Karpas-422 (cell line): Measurements from ENCODE around the gene MEN1. TPM values are rescaled to one million over a fixed set of nuclear protein-coding genes. Genes with fewer than 3 reads are reported as not detected.
"Not testable (repeated sequence)": the region's sequence is repeated elsewhere in the genome, so short reads cannot be mapped to it uniquely, and the experiment has no call there.

Source experiments
- DNase-seq: peaks from one replicate; pipeline ENCODE4 v3.0.0-alpha.2; 2015
- H2AFZ ChIP-seq: fragments of 200-600 bp; sonication (generic); 2 replicates; pipeline ENCODE4 v1.6.1; 2014; ENCODE audit warnings: antibody characterized with exemption, low read length, mixed read lengths
- H3K27ac ChIP-seq: fragments of 200-600 bp; sonication (generic); 2 replicates; pipeline ENCODE4 v1.5.1; 2014; ENCODE audit warnings: mild to moderate bottlenecking, low read length, moderate library complexity
- H3K27me3 ChIP-seq: fragments of 200-600 bp; sonication (generic); 2 replicates; pipeline ENCODE4 v1.6.1; 2014; ENCODE audit warnings: low read length, mixed read lengths
- H3K36me3 ChIP-seq: fragments of 200-600 bp; sonication (generic); 2 replicates; pipeline ENCODE4 v1.6.1; 2014; ENCODE audit warnings: low read length, mixed read lengths; ENCODE audit not compliant: insufficient read depth
- H3K4me1 ChIP-seq: fragments of 200-600 bp; sonication (generic); 2 replicates; pipeline ENCODE4 v1.6.1; 2014; ENCODE audit warnings: mild to moderate bottlenecking, low read length, mixed read lengths
- H3K4me2 ChIP-seq: fragments of 200-600 bp; sonication (generic); 2 replicates; pipeline ENCODE4 v1.6.1; 2014; ENCODE audit warnings: low read length, low read depth, mild to moderate bottlenecking; ENCODE audit not compliant: poor library complexity, severe bottlenecking
- H3K4me3 ChIP-seq: fragments of 200-600 bp; sonication (generic); 2 replicates; pipeline ENCODE4 v1.5.1; 2014; ENCODE audit warnings: mild to moderate bottlenecking, antibody characterized with exemption, low read length, mixed read lengths
- H3K79me2 ChIP-seq: fragments of 200-600 bp; sonication (generic); 2 replicates; pipeline ENCODE4 v1.6.1; 2014; ENCODE audit warnings: mild to moderate bottlenecking, low read length, mixed read lengths
- H3K9ac ChIP-seq: fragments of 200-600 bp; sonication (generic); 2 replicates; pipeline ENCODE4 v1.6.0; 2014; ENCODE audit warnings: low read length
- H3K9me2 ChIP-seq: fragments of 200-600 bp; sonication (generic), shearing (Covaris generic); replicated peaks from 2 replicates; pipeline ENCODE4 v1.6.0; 2014; ENCODE audit warnings: mild to moderate bottlenecking, low read length, moderate library complexity; ENCODE audit not compliant: insufficient read depth
- H3K9me3 ChIP-seq: fragments of 300-700, 200-600 bp; sonication (generic); 2 replicates; pipeline ENCODE4 v1.6.1; 2014; ENCODE audit warnings: low read length, mixed read lengths
- H4K20me1 ChIP-seq: fragments of 200-600 bp; sonication (generic); 2 replicates; pipeline ENCODE4 v1.6.1; 2014; ENCODE audit warnings: mild to moderate bottlenecking, antibody characterized with exemption, low read length, low read depth; ENCODE audit not compliant: insufficient read depth
- total RNA-seq: library from RNA; depleted of rRNA; stranded (reverse); fragments of >200 nt; shearing (Covaris generic); gene quantifications from 2 replicates; pipeline ENCODE4 v1.2.3, GENCODE V29; 2014; ENCODE audit warnings: low replicate concordance

MEN1 gene
- total RNA-seq, 1 experiment from 2014 or later, result 28.3 TPM

GRCh38 chr11:64831411-64831891 lies 21.1 kb upstream of the MEN1 start:
- no peak overlapping the region for H2AFZ ChIP-seq
- no peak overlapping the region for H3K4me2 ChIP-seq
- no peaks in the 10 kb centered on the region for H3K9me3 ChIP-seq
- H3K79me2 ChIP-seq, result no peaks in the 10 kb centered on the region
- no peaks in the 10 kb centered on the region for H3K9me2 ChIP-seq
- no peak overlapping the region for H3K27ac ChIP-seq
- no peaks in the 10 kb centered on the region for H4K20me1 ChIP-seq
- H3K4me3 ChIP-seq, result no peak overlapping the region
- H3K4me1 ChIP-seq, result no peaks in the 10 kb centered on the region
- no peaks in the 10 kb centered on the region for H3K27me3 ChIP-seq
- DNase-seq, result no peak
- no peak overlapping the region for H3K9ac ChIP-seq
- no peaks in the 10 kb centered on the region for H3K36me3 ChIP-seq

- DNase-seq, result no peak
Observed at GRCh38 chr11:64829536-64830251, 19.3 kb upstream of the MEN1 start.

GRCh38 chr11:64827451-64827839 lies 17.1 kb upstream of the MEN1 start:
- Histone ChIP-seq H3K9ac (no peak overlapping the region), H2AFZ (no peak overlapping the region), H3K36me3 (no peaks in the 10 kb centered on the region)

More at GRCh38 chr11:64829536-64830251, 19.3 kb upstream of the MEN1 start:
- Histone ChIP-seq H3K4me1 (no peaks in the 10 kb centered on the region), H3K27me3 (no peaks in the 10 kb centered on the region), H3K4me3 (no peak overlapping the region), H3K79me2 (no peaks in the 10 kb centered on the region), H2AFZ (no peak overlapping the region), H3K9me3 (no peaks in the 10 kb centered on the region), H3K27ac (no peak overlapping the region), H3K9ac (no peak overlapping the region), H3K36me3 (no peaks in the 10 kb centered on the region), H3K9me2 (no peaks in the 10 kb centered on the region), H3K4me2 (no peak overlapping the region), H4K20me1 (no peaks in the 10 kb centered on the region)

GRCh38 chr11:64826578-64827450 lies 16.5 kb upstream of the MEN1 start:
- Histone ChIP-seq H3K9ac (no peak overlapping the region), H3K79me2 (no peaks in the 10 kb centered on the region), H3K9me2 (no peaks in the 10 kb centered on the region)

More at GRCh38 chr11:64827451-64827839, 17.1 kb upstream of the MEN1 start:
- Histone ChIP-seq H3K4me3 (no peak overlapping the region), H3K9me3 (no peaks in the 10 kb centered on the region), H4K20me1 (no peaks in the 10 kb centered on the region), H3K4me1 (no peaks in the 10 kb centered on the region), H3K9me2 (no peaks in the 10 kb centered on the region), H3K27ac (no peak overlapping the region), H3K27me3 (no peaks in the 10 kb centered on the region), H3K79me2 (no peaks in the 10 kb centered on the region), H3K4me2 (no peak overlapping the region)
- no peak for DNase-seq

GRCh38 chr11:64826062-64826461 lies 15.7 kb upstream of the MEN1 start:
- Histone ChIP-seq H4K20me1 (no peaks in the 10 kb centered on the region), H3K9ac (no peak overlapping the region), H2AFZ (no peak overlapping the region), H3K79me2 (no peaks in the 10 kb centered on the region), H3K27ac (no peak overlapping the region), H3K9me3 (no peaks in the 10 kb centered on the region), H3K4me3 (no peak overlapping the region), H3K9me2 (no peaks in the 10 kb centered on the region), H3K4me2 (no peak overlapping the region), H3K4me1 (no peaks in the 10 kb centered on the region), H3K36me3 (no peaks in the 10 kb centered on the region), H3K27me3 (no peaks in the 10 kb centered on the region)
- DNase-seq, result no peak

More at GRCh38 chr11:64826578-64827450, 16.5 kb upstream of the MEN1 start:
- no peaks in the 10 kb centered on the region for H3K27me3 ChIP-seq
- H3K36me3 ChIP-seq, result no peaks in the 10 kb centered on the region
- no peak overlapping the region for H3K4me3 ChIP-seq
- no peak overlapping the region for H2AFZ ChIP-seq
- no peak overlapping the region for H3K27ac ChIP-seq
- no peaks in the 10 kb centered on the region for H3K9me3 ChIP-seq
- H4K20me1 ChIP-seq, result no peaks in the 10 kb centered on the region
- no peaks in the 10 kb centered on the region for H3K4me1 ChIP-seq
- peak; percentile 70 for DNase-seq
- H3K4me2 ChIP-seq, result no peak overlapping the region

- Histone ChIP-seq H3K4me3 (no peak overlapping the region), H3K9ac (no peak overlapping the region), H3K36me3 (no peaks in the 10 kb centered on the region), H3K9me2 (no peaks in the 10 kb centered on the region), H3K79me2 (no peaks in the 10 kb centered on the region), H2AFZ (no peak overlapping the region), H3K27me3 (no peaks in the 10 kb centered on the region), H4K20me1 (no peaks in the 10 kb centered on the region), H3K4me1 (no peaks in the 10 kb centered on the region), H3K27ac (no peak overlapping the region), H3K4me2 (no peak overlapping the region), H3K9me3 (no peaks in the 10 kb centered on the region)
- no peak for DNase-seq
Observed at GRCh38 chr11:64823568-64824119, 13.3 kb upstream of the MEN1 start.

GRCh38 chr11:64817476-64817875 lies 7.1 kb upstream of the MEN1 start:
- H3K9me2 ChIP-seq, result no peaks in the 10 kb centered on the region
- no peaks in the 10 kb centered on the region for H3K79me2 ChIP-seq
- H3K4me1 ChIP-seq, result peaks cover 9% of the 10 kb centered on the region
- H3K27me3 ChIP-seq, result no peaks in the 10 kb centered on the region
- H3K27ac ChIP-seq, result no peak overlapping the region
- DNase-seq, result no peak
- H2AFZ ChIP-seq, result no peak overlapping the region
- no peak overlapping the region for H3K9ac ChIP-seq
- no peaks in the 10 kb centered on the region for H3K9me3 ChIP-seq
- H3K4me3 ChIP-seq, result no peak overlapping the region
- no peak overlapping the region for H3K4me2 ChIP-seq
- no peaks in the 10 kb centered on the region for H3K36me3 ChIP-seq
- no peaks in the 10 kb centered on the region for H4K20me1 ChIP-seq

- H3K4me2 ChIP-seq, H3K27me3 ChIP-seq, H2AFZ ChIP-seq, H3K9me3 ChIP-seq, H4K20me1 ChIP-seq, H3K9me2 ChIP-seq, DNase-seq, H3K79me2 ChIP-seq, H3K36me3 ChIP-seq, H3K4me3 ChIP-seq, H3K9ac ChIP-seq, H3K27ac ChIP-seq: not testable (repeated sequence)
- peaks cover 14% of the 10 kb centered on the region for H3K4me1 ChIP-seq
Observed at GRCh38 chr11:64815433-64815832, 5.1 kb upstream of the MEN1 start.
